Measurements from ENCODE around the gene NUDT4. TPM values are rescaled to one million over a fixed set of nuclear protein-coding genes. Genes with fewer than 3 reads are reported as not detected.
A peak's percentile ranks its signal among the peaks of the same experiment; 100 is the strongest.
"Not testable (repeated sequence)": the region's sequence is repeated elsewhere in the genome, so short reads cannot be mapped to it uniquely, and the experiment has no call there.

The NUDT4 gene
- total RNA-seq, 1 donor from 2014 or later, result 62.1 TPM

DNA sequence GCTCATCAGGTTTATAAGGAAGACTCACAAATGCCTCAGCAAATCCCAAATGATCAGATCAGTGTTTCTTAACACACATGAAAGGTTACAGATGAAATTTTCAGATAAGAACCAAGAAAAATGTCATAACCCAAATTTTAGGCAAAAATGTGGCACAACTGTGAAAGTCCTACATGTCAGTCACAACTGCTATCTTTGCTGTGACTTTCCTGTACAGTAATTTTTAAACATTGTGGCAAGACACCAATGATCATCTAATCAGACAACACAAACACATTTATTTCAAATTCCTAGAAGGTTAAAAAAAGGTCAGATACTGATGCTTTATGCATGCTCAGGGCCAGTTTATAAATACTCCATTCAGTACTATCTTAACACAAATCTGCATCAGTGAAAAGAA, 31.1 kb downstream of the NUDT4 start:
- no peak overlapping the region for H3K27ac ChIP-seq (ENCODE audit: low read depth, low read length)
- H3K4me3 ChIP-seq (ENCODE audit: low read length in 3 of 3), result no peak overlapping the region
- H3K27me3 ChIP-seq (ENCODE audit: control insufficient read depth in 3 of 3, insufficient read depth in 3 of 3, low read length in 3 of 3), result no peaks in the 10 kb centered on the region
- no peaks in the 10 kb centered on the region for H3K36me3 ChIP-seq (ENCODE audit: control insufficient read depth in 3 of 3, insufficient read depth in 3 of 3, low read length in 3 of 3)
- H3K9me3 ChIP-seq (ENCODE audit: control insufficient read depth in 3 of 3, low read length in 3 of 3), result no peaks in the 10 kb centered on the region
- peaks cover 15 to 23% (median 16%) of the 10 kb centered on the region in 3 donors for H3K4me1 ChIP-seq (ENCODE audit: control insufficient read depth in 3 of 3, insufficient read depth in 3 of 3, low read length in 3 of 3)
- no peak overlapping the region for H3K9ac ChIP-seq (ENCODE audit: low read depth in 1 of 3, low read length in 3 of 3)

DNA sequence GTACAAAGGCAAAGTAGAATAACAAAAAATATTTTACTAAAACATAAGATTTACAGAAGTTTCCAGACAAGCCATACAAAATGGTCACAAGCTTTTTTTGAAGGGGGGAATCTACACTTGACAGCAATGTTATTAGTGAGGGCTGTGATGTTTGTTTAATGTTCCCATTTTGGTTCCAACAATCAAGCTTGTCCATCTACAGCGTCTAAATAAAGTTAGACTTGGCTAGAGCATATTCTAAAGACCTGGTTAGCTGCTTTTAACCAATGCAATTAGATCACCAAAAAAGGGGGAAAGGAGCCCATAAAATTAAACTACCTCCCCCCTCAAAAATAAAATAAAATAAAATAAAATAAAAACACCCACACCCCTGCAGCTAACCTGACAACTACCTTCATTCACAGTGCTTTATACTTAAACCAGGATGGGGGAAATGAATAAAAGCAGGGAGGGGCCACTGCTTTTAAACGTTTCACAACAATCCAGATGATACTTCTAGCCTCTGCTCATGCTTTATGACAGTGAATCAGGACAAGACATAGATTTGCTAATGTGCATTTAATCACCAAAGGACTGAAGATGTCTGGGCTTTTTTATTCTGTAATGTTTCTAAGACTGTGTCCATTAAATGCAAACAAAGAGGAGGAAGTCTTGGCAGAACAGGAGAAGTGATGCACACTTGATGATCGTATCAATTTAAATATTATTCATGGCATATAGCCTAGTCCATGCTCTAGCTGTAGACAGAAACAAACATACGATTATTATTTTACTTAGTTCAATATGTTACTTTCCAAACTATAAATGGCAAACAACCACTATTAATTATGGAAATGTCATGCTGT, 31.8 kb downstream of the NUDT4 start:
- H3K27me3 ChIP-seq (ENCODE audit: control insufficient read depth in 3 of 3, insufficient read depth in 3 of 3, low read length in 3 of 3); H3K4me3 ChIP-seq (ENCODE audit: low read length in 3 of 3); H3K27ac ChIP-seq (ENCODE audit: low read depth, low read length); H3K9me3 ChIP-seq (ENCODE audit: control insufficient read depth in 3 of 3, low read length in 3 of 3); H3K9ac ChIP-seq (ENCODE audit: low read depth in 1 of 3, low read length in 3 of 3); H3K36me3 ChIP-seq (ENCODE audit: control insufficient read depth in 3 of 3, insufficient read depth in 3 of 3, low read length in 3 of 3): not testable (repeated sequence)
- H3K4me1 ChIP-seq (ENCODE audit: control insufficient read depth in 3 of 3, insufficient read depth in 3 of 3, low read length in 3 of 3), result peaks cover 9 to 18% (median 15%) of the 10 kb centered on the region in 3 donors

DNA sequence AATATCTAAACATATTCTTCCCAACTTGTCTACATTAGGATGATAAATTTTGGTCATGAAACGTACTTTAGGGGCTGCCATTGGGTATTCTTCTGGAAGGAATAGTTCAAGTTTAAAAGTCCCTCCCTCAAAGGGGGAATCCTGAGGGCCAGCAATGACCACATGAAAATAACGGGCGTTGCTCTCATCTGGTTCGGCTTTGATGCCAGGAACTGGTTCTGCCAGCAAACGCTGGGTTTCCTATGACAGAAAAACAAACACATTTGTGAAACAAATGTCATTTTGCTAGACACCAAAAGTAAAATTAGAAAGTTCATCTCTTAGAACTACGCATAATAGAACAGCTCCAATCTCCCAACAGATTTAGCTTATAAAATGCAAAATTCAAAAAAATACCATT, 33.3 kb downstream of the NUDT4 start:
- Histone ChIP-seq H3K27ac (ENCODE audit: low read depth, low read length) (peak overlapping the region; percentile 38), H3K9ac (ENCODE audit: low read depth in 1 of 3, low read length in 3 of 3) (peak overlapping the region in 2 of 3 donors; percentile 8 to 36), H3K4me1 (ENCODE audit: control insufficient read depth in 3 of 3, insufficient read depth in 3 of 3, low read length in 3 of 3) (peaks cover 21 to 28% (median 26%) of the 10 kb centered on the region in 3 donors)
- H3K9me3 ChIP-seq (ENCODE audit: control insufficient read depth in 3 of 3, low read length in 3 of 3); H3K4me3 ChIP-seq (ENCODE audit: low read length in 3 of 3); H3K36me3 ChIP-seq (ENCODE audit: control insufficient read depth in 3 of 3, insufficient read depth in 3 of 3, low read length in 3 of 3); H3K27me3 ChIP-seq (ENCODE audit: control insufficient read depth in 3 of 3, insufficient read depth in 3 of 3, low read length in 3 of 3): not testable (repeated sequence)

DNA sequence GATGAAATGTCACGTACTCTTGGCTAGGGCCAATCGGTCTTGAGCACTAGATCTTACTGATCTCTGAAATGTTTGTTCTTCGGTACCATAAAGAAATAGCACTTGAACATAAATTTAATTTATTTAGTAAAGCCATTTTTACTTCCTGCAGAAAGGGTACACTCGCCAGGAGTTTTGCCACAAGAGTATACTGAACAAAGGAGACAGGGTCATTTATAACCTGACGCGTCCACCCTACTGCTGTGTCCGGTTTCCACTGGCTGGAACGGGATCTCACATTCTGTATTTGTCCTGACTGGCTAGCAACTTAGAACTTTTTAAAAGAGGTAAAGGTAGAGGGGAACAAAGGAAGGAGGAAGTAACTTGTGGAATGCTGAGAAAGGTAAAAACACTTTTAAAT, 34.7 kb downstream of the NUDT4 start:
- not testable (repeated sequence) for H3K9me3 ChIP-seq (ENCODE audit: control insufficient read depth in 3 of 3, low read length in 3 of 3); H3K36me3 ChIP-seq (ENCODE audit: control insufficient read depth in 3 of 3, insufficient read depth in 3 of 3, low read length in 3 of 3); H3K9ac ChIP-seq (ENCODE audit: low read depth in 1 of 3, low read length in 3 of 3); H3K4me3 ChIP-seq (ENCODE audit: low read length in 3 of 3); H3K27ac ChIP-seq (ENCODE audit: low read depth, low read length); H3K27me3 ChIP-seq (ENCODE audit: control insufficient read depth in 3 of 3, insufficient read depth in 3 of 3, low read length in 3 of 3)
- peaks cover 21 to 34% (median 27%) of the 10 kb centered on the region in 3 donors for H3K4me1 ChIP-seq (ENCODE audit: control insufficient read depth in 3 of 3, insufficient read depth in 3 of 3, low read length in 3 of 3)

DNA sequence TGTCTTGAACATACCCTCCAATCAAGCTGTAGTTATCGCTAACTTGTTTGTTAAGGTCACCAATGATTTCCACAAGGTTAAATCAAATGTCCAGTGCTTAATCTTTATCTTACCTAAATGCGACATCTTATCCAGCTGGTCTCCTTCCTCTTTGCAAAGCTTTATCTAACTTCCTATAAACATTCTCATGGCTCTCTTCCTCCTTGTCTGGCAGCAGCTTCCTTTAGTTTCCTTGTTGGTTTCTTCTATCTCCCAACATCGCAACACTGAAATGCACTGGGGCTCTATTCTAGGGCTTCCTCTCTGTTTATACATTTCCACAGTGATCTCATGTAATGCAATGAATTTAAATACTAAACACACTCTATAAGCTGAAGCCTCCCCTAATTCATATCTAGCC, 35.3 kb downstream of the NUDT4 start:
- Histone ChIP-seq H3K36me3 (ENCODE audit: control insufficient read depth in 3 of 3, insufficient read depth in 3 of 3, low read length in 3 of 3) (no peaks in the 10 kb centered on the region), H3K4me1 (ENCODE audit: control insufficient read depth in 3 of 3, insufficient read depth in 3 of 3, low read length in 3 of 3) (peaks cover 21 to 34% (median 23%) of the 10 kb centered on the region in 3 donors), H3K27me3 (ENCODE audit: control insufficient read depth in 3 of 3, insufficient read depth in 3 of 3, low read length in 3 of 3) (no peaks in the 10 kb centered on the region), H3K4me3 (ENCODE audit: low read length in 3 of 3) (no peak overlapping the region), H3K9ac (ENCODE audit: low read depth in 1 of 3, low read length in 3 of 3) (no peak overlapping the region), H3K9me3 (ENCODE audit: control insufficient read depth in 3 of 3, low read length in 3 of 3) (no peaks in the 10 kb centered on the region), H3K27ac (ENCODE audit: low read depth, low read length) (no peak overlapping the region)

DNA sequence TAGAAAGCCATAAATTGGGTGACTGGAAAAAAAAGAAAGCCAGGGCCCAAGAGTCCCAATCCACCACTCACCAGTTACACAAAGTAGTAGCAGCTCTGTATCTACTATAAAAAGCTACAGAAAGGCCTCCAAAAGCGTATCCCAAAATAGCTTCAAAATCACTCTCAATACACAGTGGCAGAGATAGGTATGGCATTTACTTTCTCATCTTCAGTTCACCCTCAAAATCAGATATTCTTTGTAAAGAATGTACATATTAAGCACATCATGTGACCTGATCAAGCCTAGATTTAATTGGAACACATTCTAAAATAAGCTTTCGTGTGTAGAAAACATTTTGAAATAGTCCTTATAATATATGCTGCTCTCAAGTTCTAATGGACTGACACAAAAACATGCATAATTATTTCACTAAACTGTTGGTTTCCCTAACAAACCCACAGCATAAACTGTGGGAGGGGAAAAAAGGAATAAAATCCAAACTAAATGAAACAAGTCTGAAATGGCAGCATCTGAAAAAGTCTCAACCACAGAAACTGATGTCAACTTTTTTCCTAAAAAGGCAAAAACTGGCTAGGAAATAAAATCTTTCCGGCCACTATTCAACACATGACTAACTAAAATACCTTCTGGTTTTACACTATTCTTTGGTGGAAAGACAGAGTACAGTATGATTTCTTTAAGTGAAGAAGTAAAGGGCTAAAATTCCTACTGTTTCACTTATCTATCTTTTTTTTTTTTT, 38.2 kb downstream of the NUDT4 start:
- no peaks in the 10 kb centered on the region for H3K27me3 ChIP-seq (ENCODE audit: control insufficient read depth in 3 of 3, insufficient read depth in 3 of 3, low read length in 3 of 3)
- peaks cover 19 to 34% (median 23%) of the 10 kb centered on the region in 3 donors for H3K4me1 ChIP-seq (ENCODE audit: control insufficient read depth in 3 of 3, insufficient read depth in 3 of 3, low read length in 3 of 3)
- H3K9ac ChIP-seq (ENCODE audit: low read depth in 1 of 3, low read length in 3 of 3), result peak overlapping the region; percentile 9 to 66 (median 37)
- H3K9me3 ChIP-seq (ENCODE audit: control insufficient read depth in 3 of 3, low read length in 3 of 3), result no peaks in the 10 kb centered on the region
- peak overlapping the region; percentile 2 to 11 (median 9) for H3K4me3 ChIP-seq (ENCODE audit: low read length in 3 of 3)
- H3K36me3 ChIP-seq (ENCODE audit: control insufficient read depth in 3 of 3, insufficient read depth in 3 of 3, low read length in 3 of 3), result no peaks in the 10 kb centered on the region
- peak overlapping the region; percentile 79 for H3K27ac ChIP-seq (ENCODE audit: low read depth, low read length)

DNA sequence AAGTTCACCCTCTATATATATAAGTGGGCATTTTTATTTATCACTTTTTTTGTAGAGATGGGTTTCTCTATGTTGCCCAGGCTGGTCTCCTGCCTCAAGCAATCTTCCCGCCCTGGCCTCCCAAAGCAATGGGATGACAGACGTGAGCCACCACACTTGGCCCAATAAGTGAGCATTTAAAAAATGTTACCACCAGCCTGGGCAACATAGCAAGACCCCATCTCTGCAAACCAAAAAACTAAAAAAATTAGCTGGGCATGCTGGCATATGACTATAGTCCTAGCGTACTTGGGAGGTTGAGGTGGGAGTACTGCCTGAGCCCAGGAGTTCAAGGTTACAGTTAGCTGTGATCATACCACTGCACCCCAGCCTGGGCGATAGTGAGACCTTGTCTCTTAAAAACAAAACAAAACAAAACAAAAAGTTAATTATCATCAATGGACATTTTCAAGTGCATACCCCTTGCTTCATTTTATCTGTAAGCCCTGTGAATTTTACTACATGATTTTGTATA, 40.3 kb downstream of the NUDT4 start:
- peaks cover 20 to 36% (median 28%) of the 10 kb centered on the region in 3 donors for H3K4me1 ChIP-seq (ENCODE audit: control insufficient read depth in 3 of 3, insufficient read depth in 3 of 3, low read length in 3 of 3)
- H3K4me3 ChIP-seq (ENCODE audit: low read length in 3 of 3), result no peak overlapping the region

DNA sequence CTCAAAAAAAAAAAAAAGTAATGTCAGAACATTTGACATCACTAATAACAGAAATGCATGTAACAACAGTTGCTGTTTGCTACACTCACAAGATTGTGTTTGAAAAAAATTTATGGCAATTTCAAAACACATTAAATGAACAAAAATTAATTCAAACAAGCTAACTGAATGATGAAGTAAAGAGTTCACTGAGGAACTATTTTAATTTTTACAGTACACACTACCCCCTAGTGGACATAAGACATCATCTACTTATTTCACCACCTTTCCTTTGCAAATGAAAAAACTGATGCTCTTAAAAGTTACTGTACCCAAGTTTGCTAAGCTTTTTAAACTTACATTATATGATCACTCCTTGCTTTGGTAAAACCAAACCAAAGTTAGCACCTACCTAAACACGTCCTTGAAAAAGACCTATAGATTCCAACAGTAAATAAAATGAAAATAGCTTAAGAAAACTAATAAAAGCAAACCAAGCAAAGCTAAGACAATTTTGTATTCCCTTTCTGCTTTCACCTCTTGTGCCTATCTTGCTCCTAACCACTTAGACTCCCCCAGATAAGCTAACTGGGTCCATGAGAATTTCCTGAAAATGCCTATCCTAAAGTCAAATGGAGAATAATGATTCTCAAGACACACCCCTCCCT, 41.8 kb downstream of the NUDT4 start:
- H3K27me3 ChIP-seq (ENCODE audit: control insufficient read depth in 3 of 3, insufficient read depth in 3 of 3, low read length in 3 of 3), result no peaks in the 10 kb centered on the region
- no peak overlapping the region for H3K4me3 ChIP-seq (ENCODE audit: low read length in 3 of 3)
- peaks cover 21 to 28% (median 28%) of the 10 kb centered on the region in 3 donors for H3K4me1 ChIP-seq (ENCODE audit: control insufficient read depth in 3 of 3, insufficient read depth in 3 of 3, low read length in 3 of 3)
- no peaks in the 10 kb centered on the region for H3K9me3 ChIP-seq (ENCODE audit: control insufficient read depth in 3 of 3, low read length in 3 of 3)
- H3K27ac ChIP-seq (ENCODE audit: low read depth, low read length), result peak overlapping the region; percentile 32
- H3K9ac ChIP-seq (ENCODE audit: low read depth in 1 of 3, low read length in 3 of 3), result peak overlapping the region in 1 of 3 donors; percentile 1
- no peaks in the 10 kb centered on the region for H3K36me3 ChIP-seq (ENCODE audit: control insufficient read depth in 3 of 3, insufficient read depth in 3 of 3, low read length in 3 of 3)

More for the DNA sequence above, 40.3 kb downstream of the NUDT4 start:
- peak overlapping the region; percentile 16 for H3K27ac ChIP-seq (ENCODE audit: low read depth, low read length)
- no peaks in the 10 kb centered on the region for H3K9me3 ChIP-seq (ENCODE audit: control insufficient read depth in 3 of 3, low read length in 3 of 3)
- no peaks in the 10 kb centered on the region for H3K27me3 ChIP-seq (ENCODE audit: control insufficient read depth in 3 of 3, insufficient read depth in 3 of 3, low read length in 3 of 3)
- H3K9ac ChIP-seq (ENCODE audit: low read depth in 1 of 3, low read length in 3 of 3), result no peak overlapping the region
- H3K36me3 ChIP-seq (ENCODE audit: control insufficient read depth in 3 of 3, insufficient read depth in 3 of 3, low read length in 3 of 3), result no peaks in the 10 kb centered on the region

DNA sequence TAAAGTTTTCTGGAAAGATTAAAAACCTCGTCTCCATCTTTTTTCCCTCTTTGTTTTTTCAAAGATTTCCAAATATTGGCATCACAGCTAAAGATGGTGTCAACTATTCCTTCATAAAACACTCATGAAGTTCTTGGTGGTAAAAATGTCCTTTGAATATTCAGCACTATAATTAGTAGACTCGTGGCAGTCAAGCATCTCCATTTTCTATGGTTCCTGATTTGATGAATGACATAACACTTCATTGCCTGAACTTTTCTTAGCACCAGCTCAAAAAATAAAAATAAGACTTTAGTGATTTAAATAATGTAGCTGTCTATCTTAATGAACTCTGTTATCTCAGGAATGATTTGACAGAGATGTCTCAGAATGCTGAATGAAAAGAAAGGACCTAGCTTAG, 44.3 kb downstream of the NUDT4 start:
- no peaks in the 10 kb centered on the region for H3K27me3 ChIP-seq (ENCODE audit: control insufficient read depth in 3 of 3, insufficient read depth in 3 of 3, low read length in 3 of 3)
- H3K4me3 ChIP-seq (ENCODE audit: low read length in 3 of 3), result no peak overlapping the region
- H3K4me1 ChIP-seq (ENCODE audit: control insufficient read depth in 3 of 3, insufficient read depth in 3 of 3, low read length in 3 of 3), result peaks cover 26 to 32% (median 28%) of the 10 kb centered on the region in 3 donors
- no peak overlapping the region for H3K27ac ChIP-seq (ENCODE audit: low read depth, low read length)
- H3K36me3 ChIP-seq (ENCODE audit: control insufficient read depth in 3 of 3, insufficient read depth in 3 of 3, low read length in 3 of 3), result no peaks in the 10 kb centered on the region
- no peak overlapping the region for H3K9ac ChIP-seq (ENCODE audit: low read depth in 1 of 3, low read length in 3 of 3)
- H3K9me3 ChIP-seq (ENCODE audit: control insufficient read depth in 3 of 3, low read length in 3 of 3), result no peaks in the 10 kb centered on the region

All from skeletal muscle tissue (tissue), 4 donors.